Kidney (tissue), 14 donors: ENCODE results near the gene PRR5L. TPM values are rescaled to one million over a fixed set of nuclear protein-coding genes. Genes with fewer than 3 reads are reported as not detected.

Source experiments
- DNase-seq, 5 donors: peaks; one replicate each; pipeline ENCODE4 v3.0.0-alpha.2; 2013 to 2020
- FAIRE-seq: peaks from 2 replicates; lab custom pipeline; 2012; peaks lifted over from hg19 to GRCh38; lab: Jason Lieb, UNC
- H3K27ac ChIP-seq, 2 donors: one replicate each; pipeline ENCODE4 v1.7.0; 2013; ENCODE audit warnings: low read depth in 2 of 2, low read length in 2 of 2, inconsistent platforms in 1 of 2
- H3K27me3 ChIP-seq: one replicate; pipeline ENCODE4 v1.7.1; 2013; ENCODE audit warnings: low read length, inconsistent platforms; ENCODE audit not compliant: control insufficient read depth, insufficient read depth
- H3K36me3 ChIP-seq, 3 donors: one replicate each; pipeline versions ENCODE4 v1.7.0 to v1.7.1; 2013; ENCODE audit warnings: low read length in 3 of 3, control low read depth in 1 of 3, inconsistent platforms in 1 of 3; ENCODE audit not compliant: insufficient read depth in 3 of 3, control insufficient read depth in 2 of 3
- H3K4me1 ChIP-seq, 3 donors: one replicate each; pipeline versions ENCODE4 v1.7.0 to v1.7.1; 2013; ENCODE audit warnings: low read length in 3 of 3, inconsistent platforms in 1 of 3, low read depth in 1 of 3; ENCODE audit not compliant: control insufficient read depth in 2 of 3, insufficient read depth in 2 of 3
- H3K4me3 ChIP-seq, 3 donors: one replicate each; pipeline versions ENCODE4 v1.7.0 to v1.8.1; 2013; ENCODE audit warnings: low read length in 3 of 3, control low read depth in 1 of 3, inconsistent platforms in 1 of 3
- H3K9ac ChIP-seq, 3 donors: one replicate each; pipeline versions ENCODE4 v1.7.0 to v1.7.1; 2013; ENCODE audit warnings: low read length in 3 of 3, control low read depth in 1 of 3, inconsistent platforms in 1 of 3
- H3K9me3 ChIP-seq, 3 donors: one replicate each; pipeline versions ENCODE4 v1.7.0 to v1.7.1; 2013; ENCODE audit warnings: low read length in 3 of 3, control low read depth in 1 of 3, inconsistent platforms in 1 of 3; ENCODE audit not compliant: control insufficient read depth in 2 of 3, insufficient read depth in 1 of 3
- CTCF ChIP-seq: IDR thresholded peaks from 3 replicates; pipeline ENCODE4 v1.5.1; 2012; ENCODE audit warnings: mild to moderate bottlenecking, moderate library complexity, borderline replicate concordance; ENCODE audit not compliant: insufficient read depth; ENCODE audit errors: extremely low read depth
- intact Hi-C: fragments of 100-400 bp; cut with DNase I; formaldehyde crosslinking; loops from one replicate; pipeline ENCODE4 v1.11.1; 2022
- polyA plus RNA-seq: library from polyadenylated mRNA; stranded (reverse); fragments of 350-450 nt; fragmentation: Illumina TruSeq; extraction: RNeasy Lipid Tissue Mini Kit (QIAGEN cat#74804); gene quantifications from one replicate; pipeline ENCODE4 v1.2.3, GENCODE V29; 2014; ENCODE audit warnings: low read depth, low replicate concordance; ENCODE audit not compliant: insufficient read depth
- total RNA-seq: library from RNA; stranded (reverse); fragmentation: NEBNext Ultra II Directional; extraction: Animal tissue kit (Norgen Biotek cat#: 25700); gene quantifications from one replicate; pipeline ENCODE4 v1.2.1, GENCODE V29; 2021
- donor health status: control.
- donor health status: control.
- donor health status: control.
- donor health status: control.
- donor health status: control.
- donor health status: DM: yes; HTN: yes; CAD: no.
- donor health status: Normal renal cell carcinoma (clear cell type).

The PRR5L gene
- total and polyA plus RNA-seq, 2 donors from 2014 or later, result 6.3 to 17.5 TPM

GRCh38 chr11:36363361-36364268, 67.5 kb downstream of the PRR5L start:
- Histone ChIP-seq H3K4me1 (peaks cover 4 to 18% (median 9%) of the 10 kb centered on the region in 3 donors), H3K4me3 (no peak overlapping the region), H3K9ac (no peak overlapping the region), H3K27me3 (no peaks in the 10 kb centered on the region), H3K36me3 (no peaks in the 10 kb centered on the region), H3K27ac (peak overlapping the region in 1 of 2 donors; percentile 2), H3K9me3 (no peaks in the 10 kb centered on the region)
- FAIRE-seq, result no peak
- TF ChIP-seq CTCF, result no peak
- peak in 4 of 5 donors; percentile 54 to 82 (median 73) for DNase-seq
- intact Hi-C loops, result no loop called here

DNA sequence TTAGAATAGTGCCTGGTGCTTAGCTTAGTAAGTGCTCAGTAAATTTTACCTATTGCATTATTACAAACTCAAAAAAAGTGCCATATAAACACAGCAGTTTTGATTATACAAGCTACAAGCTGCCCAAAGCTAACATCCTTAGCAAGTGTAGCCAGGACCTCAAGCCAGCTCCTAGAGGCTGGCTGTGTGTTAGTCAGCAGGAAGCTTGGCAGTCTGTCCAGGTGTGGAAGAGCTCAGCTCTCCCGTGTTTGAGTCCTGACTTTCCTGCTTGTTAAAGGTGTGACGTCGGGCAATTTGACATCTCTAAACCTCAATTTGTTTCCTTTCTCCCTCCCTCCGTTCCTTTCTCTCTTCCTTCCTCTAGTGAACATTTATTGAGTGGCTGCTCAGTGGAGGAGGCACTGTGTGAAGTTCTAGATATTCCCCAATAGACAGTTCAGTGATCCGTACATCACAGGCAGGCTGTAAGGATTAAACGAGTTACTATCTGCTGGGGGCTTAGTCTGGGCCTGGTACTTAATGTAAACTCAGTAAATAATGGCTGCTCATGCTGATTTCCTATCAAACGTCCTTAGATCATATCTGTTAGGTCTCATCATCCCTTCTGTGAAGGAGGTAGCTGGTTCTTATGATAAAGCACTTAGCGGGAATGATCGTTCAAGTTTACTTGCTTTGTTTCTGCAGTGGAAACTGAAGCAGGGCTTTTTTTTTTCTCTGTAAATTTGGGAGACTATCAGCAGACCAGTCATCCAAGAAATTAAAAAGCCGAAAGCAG, 68.7 kb downstream of the PRR5L start:
- Histone ChIP-seq H3K9ac (no peak overlapping the region), H3K4me3 (no peak overlapping the region), H3K36me3 (no peaks in the 10 kb centered on the region), H3K27me3 (no peaks in the 10 kb centered on the region), H3K27ac (no peak overlapping the region), H3K4me1 (peaks cover 4 to 18% (median 9%) of the 10 kb centered on the region in 3 donors), H3K9me3 (no peaks in the 10 kb centered on the region)
- no peak for DNase-seq
- intact Hi-C loops, result no loop called here
- FAIRE-seq, result no peak
- TF ChIP-seq CTCF, result no peak

GRCh38 chr11:36365907-36366306, 69.8 kb downstream of the PRR5L start:
- peaks cover 4 to 13% (median 9%) of the 10 kb centered on the region in 3 donors for H3K4me1 ChIP-seq
- H3K9ac ChIP-seq, result no peak overlapping the region
- no peaks in the 10 kb centered on the region for H3K36me3 ChIP-seq
- no peak overlapping the region for H3K27ac ChIP-seq
- H3K4me3 ChIP-seq, result no peak overlapping the region
- FAIRE-seq, result no peak
- H3K9me3 ChIP-seq, result no peaks in the 10 kb centered on the region
- no peak for DNase-seq
- intact Hi-C loops, result no loop called here
- no peak for TF ChIP-seq CTCF
- H3K27me3 ChIP-seq, result no peaks in the 10 kb centered on the region
